Measurements from ENCODE around the gene ACTA2. TPM values are rescaled to one million over a fixed set of nuclear protein-coding genes. Genes with fewer than 3 reads are reported as not detected.
A peak's percentile ranks its signal among the peaks of the same experiment; 100 is the strongest.
"Not testable (repeated sequence)": the region's sequence is repeated elsewhere in the genome, so short reads cannot be mapped to it uniquely, and the experiment has no call there.

The ACTA2 gene
- total RNA-seq, 2 experiments from 2014 or later: 12.9 to 15.0 TPM

- peaks cover 29% of the 10 kb centered on the region for H3K4me1 Mint-ChIP-seq (ENCODE audit: low read depth)
- peak; percentile 87 for DNase-seq
- H3K27ac Mint-ChIP-seq: peak overlapping the region; percentile 65
- POLR2A ChIA-PET: interaction anchor here (0.6 to 1.2 kb wide), 5 partner anchors 29 to 280 kb away, joined by 3 to 4 read pairs (median 3); no protein-coding TSS in a partner anchor
- peak; percentile 81 for ATAC-seq
- no peaks in the 10 kb centered on the region for H3K27me3 Mint-ChIP-seq (ENCODE audit: low read depth)
- H3K36me3 Mint-ChIP-seq (ENCODE audit: low read depth): peaks cover 42% of the 10 kb centered on the region
- no peaks in the 10 kb centered on the region for H3K9me3 Mint-ChIP-seq (ENCODE audit: insufficient read depth)
- CTCF ChIA-PET: interaction anchor here (0.6 to 9.6 kb wide), 77 partner anchors 9 to 377 kb away, joined by 3 to 281 read pairs (median 5); partner anchors contain the start of genes ANKRD22, CH25H, FAS and STAMBPL1
- H3K4me3 Mint-ChIP-seq: no peak overlapping the region
Observed at GRCh38 chr10:88934900-88935672, 17.5 kb downstream of the ACTA2 start.

GRCh38 chr10:88933564-88933963 lies 19.0 kb downstream of the ACTA2 start:
- Mint-ChIP-seq H3K9me3 (ENCODE audit: insufficient read depth) (no peaks in the 10 kb centered on the region), H3K27me3 (ENCODE audit: low read depth) (no peaks in the 10 kb centered on the region), H3K36me3 (ENCODE audit: low read depth) (peaks cover 38% of the 10 kb centered on the region), H3K27ac (no peak overlapping the region), H3K4me3 (no peak overlapping the region), H3K4me1 (ENCODE audit: low read depth) (peaks cover 29% of the 10 kb centered on the region)
- no peak for ATAC-seq
- ChIA-PET POLR2A (interaction anchor here (0.7 to 1.9 kb wide), 6 partner anchors 54 to 187 kb away, joined by 3 to 10 read pairs (median 4); partner anchors contain the start of genes FAS and STAMBPL1), CTCF (interaction anchor here (0.7 to 9.6 kb wide), 57 partner anchors 8 to 370 kb away, joined by 3 to 281 read pairs (median 9); partner anchors contain the start of genes ANKRD22, CH25H, FAS and STAMBPL1)
- no peak for DNase-seq

GRCh38 chr10:88932539-88933256 lies 19.9 kb downstream of the ACTA2 start:
- CTCF ChIA-PET: interaction anchor here (0.6 to 9.6 kb wide), 74 partner anchors 9 to 841 kb away, joined by 3 to 281 read pairs (median 6); partner anchors contain the start of genes ANKRD22, CH25H, FAS and LIPN
- POLR2A ChIA-PET: interaction anchor here (0.7 to 1.9 kb wide), 4 partner anchors 53 to 96 kb away, joined by 3 to 10 read pairs (median 6); partner anchors contain the start of genes FAS and STAMBPL1
- peaks cover 36% of the 10 kb centered on the region for H3K36me3 Mint-ChIP-seq (ENCODE audit: low read depth)

DNA sequence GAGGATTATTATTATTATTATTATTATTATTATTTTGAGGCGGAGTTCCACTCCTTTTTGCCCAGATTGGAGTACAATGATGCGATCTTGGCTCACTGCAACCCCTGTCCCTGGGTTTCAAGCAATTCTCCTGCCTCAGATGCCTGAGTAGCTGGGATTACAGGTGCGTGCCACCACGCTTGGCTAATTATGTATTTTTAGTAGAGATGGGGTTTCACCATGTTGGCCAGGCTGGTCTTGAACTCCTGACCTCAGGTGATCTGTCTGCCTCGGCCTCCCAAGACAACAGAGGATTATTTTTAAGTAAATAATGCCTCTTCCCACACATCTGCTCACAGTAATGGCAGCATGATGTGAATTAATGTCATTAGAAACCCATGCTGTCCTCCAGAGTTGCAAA lies 20.5 kb downstream of the ACTA2 start:
- ChIA-PET CTCF (interaction anchor here (0.6 to 9.6 kb wide), 56 partner anchors 9 to 840 kb away, joined by 3 to 281 read pairs (median 6); partner anchors contain the start of genes ANKRD22, CH25H, FAS and LIPN), POLR2A (interaction anchor here (1.5 to 1.9 kb wide), 2 partner anchors 59 to 96 kb away, joined by 7 to 10 read pairs; partner anchors contain the start of gene FAS)
- Mint-ChIP-seq H3K36me3 (ENCODE audit: low read depth) (peaks cover 42% of the 10 kb centered on the region), H3K4me1 (ENCODE audit: low read depth) (peaks cover 21% of the 10 kb centered on the region), H3K27ac (peak overlapping the region; percentile 12)
- H3K4me3 Mint-ChIP-seq; H3K27me3 Mint-ChIP-seq (ENCODE audit: low read depth); H3K9me3 Mint-ChIP-seq (ENCODE audit: insufficient read depth); DNase-seq; ATAC-seq: not testable (repeated sequence)

More at GRCh38 chr10:88932539-88933256, 19.9 kb downstream of the ACTA2 start:
- H3K9me3 Mint-ChIP-seq (ENCODE audit: insufficient read depth): no peaks in the 10 kb centered on the region
- H3K27ac Mint-ChIP-seq: peak overlapping the region; percentile 12
- H3K4me1 Mint-ChIP-seq (ENCODE audit: low read depth): peaks cover 26% of the 10 kb centered on the region
- no peak overlapping the region for H3K4me3 Mint-ChIP-seq
- peak; percentile 64 for DNase-seq
- H3K27me3 Mint-ChIP-seq (ENCODE audit: low read depth): no peaks in the 10 kb centered on the region
- ATAC-seq: peak; percentile 70

GRCh38 chr10:88931548-88931947 lies 21.0 kb downstream of the ACTA2 start:
- Mint-ChIP-seq H3K36me3 (ENCODE audit: low read depth) (peaks cover 43% of the 10 kb centered on the region), H3K27me3 (ENCODE audit: low read depth) (no peaks in the 10 kb centered on the region), H3K4me3 (no peak overlapping the region), H3K9me3 (ENCODE audit: insufficient read depth) (no peaks in the 10 kb centered on the region), H3K4me1 (ENCODE audit: low read depth) (peaks cover 17% of the 10 kb centered on the region), H3K27ac (no peak overlapping the region)
- ChIA-PET CTCF (interaction anchor here (0.7 to 9.6 kb wide), 17 partner anchors 34 to 364 kb away, joined by 3 to 281 read pairs (median 8); partner anchors contain the start of genes CH25H and FAS), POLR2A (no interaction called here)
- no peak for DNase-seq
- no peak for ATAC-seq

GRCh38 chr10:88928254-88928653 lies 24.3 kb downstream of the ACTA2 start:
- no peak overlapping the region for H3K27ac Mint-ChIP-seq
- CTCF ChIA-PET: interaction anchor here (1.1 to 9.6 kb wide), 5 partner anchors 9 to 279 kb away, joined by 3 to 281 read pairs (median 3); partner anchors contain the start of genes CH25H and FAS
- peaks cover 52% of the 10 kb centered on the region for H3K36me3 Mint-ChIP-seq (ENCODE audit: low read depth)
- ATAC-seq (no peak), DNase-seq (no peak)
- POLR2A ChIA-PET: no interaction called here
- H3K9me3 Mint-ChIP-seq (ENCODE audit: insufficient read depth): no peaks in the 10 kb centered on the region
- no peak overlapping the region for H3K4me3 Mint-ChIP-seq
- H3K4me1 Mint-ChIP-seq (ENCODE audit: low read depth): peaks cover 4% of the 10 kb centered on the region
- H3K27me3 Mint-ChIP-seq (ENCODE audit: low read depth): no peaks in the 10 kb centered on the region

- no peak overlapping the region for H3K4me3 Mint-ChIP-seq
- no peaks in the 10 kb centered on the region for H3K9me3 Mint-ChIP-seq (ENCODE audit: insufficient read depth)
- DNase-seq (no peak), ATAC-seq (no peak)
- POLR2A ChIA-PET: no interaction called here
- CTCF ChIA-PET: interaction anchor here (1.1 to 9.6 kb wide), 4 partner anchors 10 to 280 kb away, joined by 3 to 281 read pairs (median 3); partner anchors contain the start of genes CH25H and FAS
- no peaks in the 10 kb centered on the region for H3K27me3 Mint-ChIP-seq (ENCODE audit: low read depth)
- H3K27ac Mint-ChIP-seq: peak overlapping the region; percentile 18
- H3K36me3 Mint-ChIP-seq (ENCODE audit: low read depth): peaks cover 59% of the 10 kb centered on the region
- H3K4me1 Mint-ChIP-seq (ENCODE audit: low read depth): peaks cover 2% of the 10 kb centered on the region
Observed at GRCh38 chr10:88927416-88927690, 25.2 kb downstream of the ACTA2 start.

- no peaks in the 10 kb centered on the region for H3K27me3 Mint-ChIP-seq (ENCODE audit: low read depth)
- no peaks in the 10 kb centered on the region for H3K4me1 Mint-ChIP-seq (ENCODE audit: low read depth)
- no peak for ATAC-seq
- H3K4me3 Mint-ChIP-seq: no peak overlapping the region
- no peak for DNase-seq
- ChIA-PET POLR2A (no interaction called here), CTCF (interaction anchor here (0.6 to 9.6 kb wide), 5 partner anchors 8 to 344 kb away, joined by 3 to 281 read pairs (median 3); partner anchors contain the start of gene FAS)
- H3K27ac Mint-ChIP-seq: peak overlapping the region; percentile 18
- H3K9me3 Mint-ChIP-seq (ENCODE audit: insufficient read depth): no peaks in the 10 kb centered on the region
- H3K36me3 Mint-ChIP-seq (ENCODE audit: low read depth): peaks cover 64% of the 10 kb centered on the region
Observed at GRCh38 chr10:88926566-88927415, 25.8 kb downstream of the ACTA2 start.

- DNase-seq (no peak), ATAC-seq (no peak)
- ChIA-PET CTCF (interaction anchor here (1.0 to 1.7 kb wide), 5 partner anchors 9 to 358 kb away, joined by 3 to 11 read pairs (median 3); no protein-coding TSS in a partner anchor), POLR2A (no interaction called here)
- H3K27ac Mint-ChIP-seq: no peak overlapping the region
- H3K4me1 Mint-ChIP-seq (ENCODE audit: low read depth): no peaks in the 10 kb centered on the region
- H3K36me3 Mint-ChIP-seq (ENCODE audit: low read depth): peaks cover 71% of the 10 kb centered on the region
- H3K27me3 Mint-ChIP-seq (ENCODE audit: low read depth): no peaks in the 10 kb centered on the region
- no peak overlapping the region for H3K4me3 Mint-ChIP-seq
- H3K9me3 Mint-ChIP-seq (ENCODE audit: insufficient read depth): no peaks in the 10 kb centered on the region
Observed at GRCh38 chr10:88923520-88923919, 29.1 kb downstream of the ACTA2 start.

- no peak overlapping the region for H3K4me3 Mint-ChIP-seq
- ATAC-seq (no peak), DNase-seq (no peak)
- H3K27ac Mint-ChIP-seq: no peak overlapping the region
- no peaks in the 10 kb centered on the region for H3K27me3 Mint-ChIP-seq (ENCODE audit: low read depth)
- no peaks in the 10 kb centered on the region for H3K4me1 Mint-ChIP-seq (ENCODE audit: low read depth)
- ChIA-PET POLR2A (interaction anchor here (0.9 kb wide), 1 partner anchor 42 kb away, joined by 3 read pairs; the partner anchor contains the start of gene STAMBPL1), CTCF (interaction anchor here (1.5 to 3.1 kb wide), 3 partner anchors 11 to 86 kb away, joined by 5 to 14 read pairs (median 6); no protein-coding TSS in a partner anchor)
- H3K36me3 Mint-ChIP-seq (ENCODE audit: low read depth): peaks cover 72% of the 10 kb centered on the region
- H3K9me3 Mint-ChIP-seq (ENCODE audit: insufficient read depth): no peaks in the 10 kb centered on the region
Observed at GRCh38 chr10:88922041-88922440, 30.5 kb downstream of the ACTA2 start.

All from activated CD8-positive, alpha-beta T cell treated with anti-CD3 and anti-CD28 coated beads, Interleukin-2, amount 10 ng/mL, durations not matched to agents 7 days and 5 days (primary cell).